HEK293T (cell line): ENCODE measurements around the gene GNB5.

Experiments used
- ARNT ChIP-seq: fragments of 450-650 bp; IDR thresholded peaks from 2 replicates; pipeline ENCODE4 v1.6.1; 2017; ENCODE audit warnings: mild to moderate bottlenecking
- BHLHE40 ChIP-seq: fragments of 450-650 bp; IDR thresholded peaks from 2 replicates; pipeline ENCODE4 v1.6.1; 2016; ENCODE audit warnings: mild to moderate bottlenecking, moderate library complexity, borderline replicate concordance
- FOXA1 ChIP-seq: fragments of 450-650 bp; IDR thresholded peaks from 2 replicates; pipeline ENCODE4 v1.6.1; 2016; ENCODE audit warnings: mild to moderate bottlenecking
- FOXK2 ChIP-seq: fragments of 450-650 bp; IDR thresholded peaks from 2 replicates; pipeline ENCODE4 v1.6.1; 2016; ENCODE audit warnings: mild to moderate bottlenecking
- FOXM1 ChIP-seq: fragments of 450-650 bp; IDR thresholded peaks from 2 replicates; pipeline ENCODE4 v1.6.1; 2017; ENCODE audit warnings: mild to moderate bottlenecking, borderline replicate concordance
- L3MBTL2 ChIP-seq: fragments of 450-650 bp; conservative IDR thresholded peaks from 2 replicates; pipeline ENCODE4 v1.6.1; 2016; ENCODE audit warnings: mild to moderate bottlenecking
- NFRKB ChIP-seq: fragments of 450-650 bp; IDR thresholded peaks from 2 replicates; pipeline ENCODE4 v1.6.1; 2016; ENCODE audit warnings: mild to moderate bottlenecking, moderate library complexity
- PKNOX1 ChIP-seq: fragments of 450-650 bp; IDR thresholded peaks from 2 replicates; pipeline ENCODE4 v1.6.1; 2016
- SP1 ChIP-seq: fragments of 450-650 bp; IDR thresholded peaks from 2 replicates; pipeline ENCODE4 v1.6.1; 2017
- SUZ12 ChIP-seq: fragments of 450-650 bp; IDR thresholded peaks from 2 replicates; pipeline ENCODE4 v1.6.1; 2016; ENCODE audit warnings: mild to moderate bottlenecking
- TARDBP ChIP-seq: fragments of 450-650 bp; IDR thresholded peaks from 2 replicates; pipeline ENCODE4 v1.6.1; 2016
- ZNF384 ChIP-seq: fragments of 450-650 bp; IDR thresholded peaks from 2 replicates; pipeline ENCODE4 v1.6.1; 2016

- TF ChIP-seq BHLHE40 (no peak), ARNT (no peak), NFRKB (no peak), FOXK2 (no peak), FOXM1 (no peak), SUZ12 (no peak), TARDBP (no peak), SP1 (no peak), L3MBTL2 (no peak), FOXA1 (no peak), PKNOX1 (no peak), ZNF384 (no peak)
Observed at GRCh38 chr15:52078197-52078875, 112.9 kb downstream of the GNB5 start.
